Nephron (organoid): ENCODE results near the gene POP4.

Source experiments
- H3K27ac Mint-ChIP-seq, 3 experiments: 2 replicates each; pipeline ENCODE4 v1.8.0; 2020; ENCODE audit warnings: mixed read lengths in 3 of 3, mild to moderate bottlenecking in 2 of 3, moderate library complexity in 1 of 3
- H3K27me3 Mint-ChIP-seq: 2 replicates; pipeline ENCODE4 v1.8.0; 2021; ENCODE audit warnings: low read depth, mild to moderate bottlenecking, moderate library complexity, mixed read lengths
- H3K36me3 Mint-ChIP-seq: 2 replicates; pipeline ENCODE4 v1.8.0; 2020; ENCODE audit warnings: low read depth, mixed read lengths
- H3K4me1 Mint-ChIP-seq: 2 replicates; pipeline ENCODE4 v1.8.0; 2020; ENCODE audit warnings: mixed read lengths
- H3K4me3 Mint-ChIP-seq, 3 experiments: 2 replicates each; pipeline ENCODE4 v1.8.0; 2020; ENCODE audit warnings: mild to moderate bottlenecking in 3 of 3, mixed read lengths in 3 of 3, moderate library complexity in 2 of 3
- H3K9me3 Mint-ChIP-seq: 2 replicates; pipeline ENCODE4 v1.8.0; 2020; ENCODE audit warnings: mixed read lengths
- CTCF ChIP-seq, 3 experiments: fragments of 200-600 bp; sonication (generic); IDR thresholded peaks; one replicate each; pipeline ENCODE4 v1.5.0; 2021; ENCODE audit warnings: antibody characterized with exemption in 3 of 3; ENCODE audit not compliant: unreplicated experiment in 3 of 3

POP4 gene

GRCh38 chr19:29618871-29619270, 12.8 kb downstream of the POP4 start:
- Mint-ChIP-seq H3K36me3 (peaks cover 11% of the 10 kb centered on the region), H3K9me3 (no peaks in the 10 kb centered on the region), H3K27me3 (no peaks in the 10 kb centered on the region), H3K4me3 (no peak overlapping the region), H3K27ac (no peak overlapping the region), H3K4me1 (no peaks in the 10 kb centered on the region)
- no peak for TF ChIP-seq CTCF (IDR thresholded peaks at IDR 0.05; ENCODE audit: unreplicated experiment in 3 of 3)

GRCh38 chr19:29620931-29621351, 14.9 kb downstream of the POP4 start:
- H3K4me3 Mint-ChIP-seq = peak overlapping the region in 1 of 3 experiments; percentile 11
- no peaks in the 10 kb centered on the region for H3K36me3 Mint-ChIP-seq
- peak overlapping the region in 2 of 3 experiments; percentile 12 to 37 for H3K27ac Mint-ChIP-seq
- no peaks in the 10 kb centered on the region for H3K4me1 Mint-ChIP-seq
- no peak for TF ChIP-seq CTCF (IDR thresholded peaks at IDR 0.05; ENCODE audit: unreplicated experiment in 3 of 3)
- no peaks in the 10 kb centered on the region for H3K9me3 Mint-ChIP-seq
- H3K27me3 Mint-ChIP-seq = no peaks in the 10 kb centered on the region

GRCh38 chr19:29622166-29623070, 16.3 kb downstream of the POP4 start:
- Mint-ChIP-seq H3K4me1 (no peaks in the 10 kb centered on the region), H3K4me3 (no peak overlapping the region), H3K9me3 (no peaks in the 10 kb centered on the region), H3K36me3 (no peaks in the 10 kb centered on the region), H3K27me3 (no peaks in the 10 kb centered on the region), H3K27ac (no peak overlapping the region)
- no peak for TF ChIP-seq CTCF (IDR thresholded peaks at IDR 0.05; ENCODE audit: unreplicated experiment in 3 of 3)

- H3K36me3 Mint-ChIP-seq = no peaks in the 10 kb centered on the region
- TF ChIP-seq CTCF (IDR thresholded peaks at IDR 0.05; ENCODE audit: unreplicated experiment in 3 of 3) = no peak
- H3K27me3 Mint-ChIP-seq = no peaks in the 10 kb centered on the region
- H3K4me1 Mint-ChIP-seq = no peaks in the 10 kb centered on the region
- no peak overlapping the region for H3K4me3 Mint-ChIP-seq
- H3K9me3 Mint-ChIP-seq = no peaks in the 10 kb centered on the region
- H3K27ac Mint-ChIP-seq = peak overlapping the region in 1 of 3 experiments; percentile 86
Measured at GRCh38 chr19:29623726-29624488, 17.8 kb downstream of the POP4 start.

GRCh38 chr19:29624489-29625185, 18.6 kb downstream of the POP4 start:
- Mint-ChIP-seq H3K36me3 (no peaks in the 10 kb centered on the region), H3K27ac (peak overlapping the region; percentile 91 to 94 (median 92)), H3K4me1 (no peaks in the 10 kb centered on the region), H3K27me3 (no peaks in the 10 kb centered on the region), H3K4me3 (no peak overlapping the region), H3K9me3 (no peaks in the 10 kb centered on the region)
- TF ChIP-seq CTCF (IDR thresholded peaks at IDR 0.05; ENCODE audit: unreplicated experiment in 3 of 3) = no peak
